Measurements from ENCODE around the gene KIT. TPM values are rescaled to one million over a fixed set of nuclear protein-coding genes. Genes with fewer than 3 reads are reported as not detected.

The KIT gene
- polyA plus RNA-seq, 4 donors, result 0.22 to 14.7 (median 2.2) TPM

- H3K36me3 ChIP-seq (ENCODE audit: control insufficient read depth in 3 of 3, insufficient read depth in 2 of 3, low read depth in 1 of 3, low read length in 3 of 3), result no peaks in the 10 kb centered on the region
Observed at GRCh38 chr4:54731552-54731951, 73.8 kb downstream of the KIT start.

GRCh38 chr4:54731976-54732375 lies 74.2 kb downstream of the KIT start:
- 80 to 87% (median 84%) methylated on average over 1 of the region's 1 CpG for WGBS, 3 donors
- FAIRE-seq, result no peak
- DNase-seq, result no peak

More at GRCh38 chr4:54731552-54731951, 73.8 kb downstream of the KIT start:
- DNase-seq (peak in 1 of 2 donors; percentile 26), FAIRE-seq (no peak)
- Histone ChIP-seq H3K9me3 (ENCODE audit: control insufficient read depth in 2 of 2, insufficient read depth in 1 of 2, low read depth in 1 of 2, low read length in 1 of 2) (no peaks in the 10 kb centered on the region), H3K27me3 (ENCODE audit: control insufficient read depth in 3 of 3, insufficient read depth in 3 of 3, low read length in 3 of 3) (no peaks in the 10 kb centered on the region), H3K4me3 (ENCODE audit: low read depth in 1 of 3, low read length in 3 of 3) (no peak overlapping the region), H3K4me1 (ENCODE audit: control insufficient read depth in 3 of 3, insufficient read depth in 2 of 3, low read depth in 1 of 3, low read length in 2 of 3) (no peaks in the 10 kb centered on the region), H3K27ac (ENCODE audit: low read depth in 1 of 3, low read length in 2 of 3) (no peak overlapping the region)
- WGBS, 3 donors, result 65 to 85% (median 67%) methylated on average over 3 of the region's 3 CpGs

GRCh38 chr4:54737421-54737820 lies 79.7 kb downstream of the KIT start:
- no peaks in the 10 kb centered on the region for H3K4me1 ChIP-seq (ENCODE audit: control insufficient read depth in 3 of 3, insufficient read depth in 2 of 3, low read depth in 1 of 3, low read length in 2 of 3)
- FAIRE-seq (no peak), DNase-seq (no peak)
- H3K9me3 ChIP-seq (ENCODE audit: control insufficient read depth in 2 of 2, insufficient read depth in 1 of 2, low read depth in 1 of 2, low read length in 1 of 2), result no peaks in the 10 kb centered on the region
- no peak overlapping the region for H3K27ac ChIP-seq (ENCODE audit: low read depth in 1 of 3, low read length in 2 of 3)
- peaks cover 0 to 3% (median 0%) of the 10 kb centered on the region in 3 donors for H3K27me3 ChIP-seq (ENCODE audit: control insufficient read depth in 3 of 3, insufficient read depth in 3 of 3, low read length in 3 of 3)
- WGBS, 3 donors, result 63 to 84% (median 75%) methylated on average over 1 of the region's 1 CpG
- no peaks in the 10 kb centered on the region for H3K36me3 ChIP-seq (ENCODE audit: control insufficient read depth in 3 of 3, insufficient read depth in 2 of 3, low read depth in 1 of 3, low read length in 3 of 3)
- no peak overlapping the region for H3K4me3 ChIP-seq (ENCODE audit: low read depth in 1 of 3, low read length in 3 of 3)

More at GRCh38 chr4:54731976-54732375, 74.2 kb downstream of the KIT start:
- no peaks in the 10 kb centered on the region for H3K27me3 ChIP-seq (ENCODE audit: control insufficient read depth in 3 of 3, insufficient read depth in 3 of 3, low read length in 3 of 3)
- no peak overlapping the region for H3K4me3 ChIP-seq (ENCODE audit: low read depth in 1 of 3, low read length in 3 of 3)
- no peak overlapping the region for H3K27ac ChIP-seq (ENCODE audit: low read depth in 1 of 3, low read length in 2 of 3)
- no peaks in the 10 kb centered on the region for H3K9me3 ChIP-seq (ENCODE audit: control insufficient read depth in 2 of 2, insufficient read depth in 1 of 2, low read depth in 1 of 2, low read length in 1 of 2)
- H3K4me1 ChIP-seq (ENCODE audit: control insufficient read depth in 3 of 3, insufficient read depth in 2 of 3, low read depth in 1 of 3, low read length in 2 of 3), result no peaks in the 10 kb centered on the region
- no peaks in the 10 kb centered on the region for H3K36me3 ChIP-seq (ENCODE audit: control insufficient read depth in 3 of 3, insufficient read depth in 2 of 3, low read depth in 1 of 3, low read length in 3 of 3)

GRCh38 chr4:54741202-54741601 lies 83.4 kb downstream of the KIT start:
- Histone ChIP-seq H3K27me3 (ENCODE audit: control insufficient read depth in 3 of 3, insufficient read depth in 3 of 3, low read length in 3 of 3) (peaks cover 0 to 3% (median 0%) of the 10 kb centered on the region in 3 donors), H3K4me1 (ENCODE audit: control insufficient read depth in 3 of 3, insufficient read depth in 2 of 3, low read depth in 1 of 3, low read length in 2 of 3) (no peaks in the 10 kb centered on the region), H3K9me3 (ENCODE audit: control insufficient read depth in 2 of 2, insufficient read depth in 1 of 2, low read depth in 1 of 2, low read length in 1 of 2) (no peaks in the 10 kb centered on the region), H3K27ac (ENCODE audit: low read depth in 1 of 3, low read length in 2 of 3) (no peak overlapping the region), H3K36me3 (ENCODE audit: control insufficient read depth in 3 of 3, insufficient read depth in 2 of 3, low read depth in 1 of 3, low read length in 3 of 3) (no peaks in the 10 kb centered on the region), H3K4me3 (ENCODE audit: low read depth in 1 of 3, low read length in 3 of 3) (no peak overlapping the region)
- no peak for FAIRE-seq
- DNase-seq, result no peak
- WGBS, 3 donors, result 60 to 85% (median 66%) methylated on average over 3 of the region's 3 CpGs

GRCh38 chr4:54742636-54743399 lies 85.1 kb downstream of the KIT start:
- Histone ChIP-seq H3K4me1 (ENCODE audit: control insufficient read depth in 3 of 3, insufficient read depth in 2 of 3, low read depth in 1 of 3, low read length in 2 of 3) (no peaks in the 10 kb centered on the region), H3K9me3 (ENCODE audit: control insufficient read depth in 2 of 2, insufficient read depth in 1 of 2, low read depth in 1 of 2, low read length in 1 of 2) (peaks cover 0 to 8% of the 10 kb centered on the region in 2 donors), H3K4me3 (ENCODE audit: low read depth in 1 of 3, low read length in 3 of 3) (no peak overlapping the region), H3K36me3 (ENCODE audit: control insufficient read depth in 3 of 3, insufficient read depth in 2 of 3, low read depth in 1 of 3, low read length in 3 of 3) (no peaks in the 10 kb centered on the region), H3K27ac (ENCODE audit: low read depth in 1 of 3, low read length in 2 of 3) (no peak overlapping the region), H3K27me3 (ENCODE audit: control insufficient read depth in 3 of 3, insufficient read depth in 3 of 3, low read length in 3 of 3) (peaks cover 0 to 5% (median 0%) of the 10 kb centered on the region in 3 donors)
- WGBS, 3 donors, result 82 to 88% (median 88%) methylated on average over 9 of the region's 9 CpGs
- no peak for FAIRE-seq
- DNase-seq, result no peak

- Histone ChIP-seq H3K4me3 (ENCODE audit: low read depth in 1 of 3, low read length in 3 of 3) (no peak overlapping the region), H3K9me3 (ENCODE audit: control insufficient read depth in 2 of 2, insufficient read depth in 1 of 2, low read depth in 1 of 2, low read length in 1 of 2) (peaks cover 0 to 8% of the 10 kb centered on the region in 2 donors), H3K4me1 (ENCODE audit: control insufficient read depth in 3 of 3, insufficient read depth in 2 of 3, low read depth in 1 of 3, low read length in 2 of 3) (no peaks in the 10 kb centered on the region), H3K27me3 (ENCODE audit: control insufficient read depth in 3 of 3, insufficient read depth in 3 of 3, low read length in 3 of 3) (peaks cover 0 to 2% (median 0%) of the 10 kb centered on the region in 3 donors), H3K27ac (ENCODE audit: low read depth in 1 of 3, low read length in 2 of 3) (no peak overlapping the region), H3K36me3 (ENCODE audit: control insufficient read depth in 3 of 3, insufficient read depth in 2 of 3, low read depth in 1 of 3, low read length in 3 of 3) (no peaks in the 10 kb centered on the region)
- DNase-seq (no peak), FAIRE-seq (no peak)
- 72 to 87% (median 76%) methylated on average over 3 of the region's 3 CpGs for WGBS, 3 donors
Observed at GRCh38 chr4:54743562-54743961, 85.8 kb downstream of the KIT start.

- H3K4me1 ChIP-seq (ENCODE audit: control insufficient read depth in 3 of 3, insufficient read depth in 2 of 3, low read depth in 1 of 3, low read length in 2 of 3), result no peaks in the 10 kb centered on the region
- H3K27me3 ChIP-seq (ENCODE audit: control insufficient read depth in 3 of 3, insufficient read depth in 3 of 3, low read length in 3 of 3), result peaks cover 0 to 2% (median 0%) of the 10 kb centered on the region in 3 donors
- no peak overlapping the region for H3K4me3 ChIP-seq (ENCODE audit: low read depth in 1 of 3, low read length in 3 of 3)
- no peak overlapping the region for H3K27ac ChIP-seq (ENCODE audit: low read depth in 1 of 3, low read length in 2 of 3)
- no peaks in the 10 kb centered on the region for H3K36me3 ChIP-seq (ENCODE audit: control insufficient read depth in 3 of 3, insufficient read depth in 2 of 3, low read depth in 1 of 3, low read length in 3 of 3)
- FAIRE-seq (no peak), DNase-seq (no peak)
- H3K9me3 ChIP-seq (ENCODE audit: control insufficient read depth in 2 of 2, insufficient read depth in 1 of 2, low read depth in 1 of 2, low read length in 1 of 2), result peaks cover 0 to 8% of the 10 kb centered on the region in 2 donors
Observed at GRCh38 chr4:54744487-54744886, 86.7 kb downstream of the KIT start.

GRCh38 chr4:54745031-54745770 lies 87.4 kb downstream of the KIT start:
- WGBS, 3 donors, result 90 to 95% (median 91%) methylated on average over 2 of the region's 2 CpGs
- no peak for DNase-seq
- H3K27ac ChIP-seq (ENCODE audit: low read depth in 1 of 3, low read length in 2 of 3), result no peak overlapping the region
- H3K27me3 ChIP-seq (ENCODE audit: control insufficient read depth in 3 of 3, insufficient read depth in 3 of 3, low read length in 3 of 3), result peaks cover 0 to 2% (median 0%) of the 10 kb centered on the region in 3 donors
- H3K4me1 ChIP-seq (ENCODE audit: control insufficient read depth in 3 of 3, insufficient read depth in 2 of 3, low read depth in 1 of 3, low read length in 2 of 3), result no peaks in the 10 kb centered on the region
- H3K4me3 ChIP-seq (ENCODE audit: low read depth in 1 of 3, low read length in 3 of 3), result no peak overlapping the region
- peaks cover 0 to 8% of the 10 kb centered on the region in 2 donors for H3K9me3 ChIP-seq (ENCODE audit: control insufficient read depth in 2 of 2, insufficient read depth in 1 of 2, low read depth in 1 of 2, low read length in 1 of 2)
- H3K36me3 ChIP-seq (ENCODE audit: control insufficient read depth in 3 of 3, insufficient read depth in 2 of 3, low read depth in 1 of 3, low read length in 3 of 3), result no peaks in the 10 kb centered on the region
- FAIRE-seq, result no peak

All from small intestine (tissue), 7 donors.